Body of pancreas (tissue), 4 donors: ENCODE results near the gene ZNF768. TPM values are rescaled to one million over a fixed set of nuclear protein-coding genes. Genes with fewer than 3 reads are reported as not detected.

ENCODE experiments used
- ATAC-seq: fragments of 150-250 bp; one replicate; pipeline ENCODE4 v1.9.1; 2016
- DNase-seq, 4 donors: peaks; one replicate each; pipeline ENCODE4 v3.0.0-alpha.2; 2019
- H3K27ac ChIP-seq, 4 donors: fragments of 200-600 bp; sonication (generic); 1 replicate in 3 of 4; 2 replicates in 1 of 4; pipeline versions ENCODE4 v1.5.1 to v1.6.1; 2016 to 2019; ENCODE audit warnings: mild to moderate bottlenecking in 1 of 4, mixed read lengths in 1 of 4, moderate library complexity in 1 of 4
- H3K27me3 ChIP-seq, 2 donors: fragments of 200-600 bp; sonication (generic); one replicate each; pipeline ENCODE4 v1.6.0; 2016; ENCODE audit warnings: mild to moderate bottlenecking in 1 of 2
- H3K36me3 ChIP-seq, 2 donors: fragments of 200-600 bp; sonication (generic); replicated peaks in 1 of 2; 2 replicates each; pipeline ENCODE4 v1.5.1; 2016; ENCODE audit warnings: low read depth in 2 of 2; ENCODE audit not compliant: insufficient read depth in 1 of 2
- H3K4me1 ChIP-seq: fragments of 200-600 bp; sonication (generic); one replicate; pipeline ENCODE4 v1.6.0; 2016
- H3K4me3 ChIP-seq, 2 donors: fragments of 200-600 bp; sonication (generic); 1 replicate in 1 of 2; 2 replicates in 1 of 2; pipeline ENCODE4 v1.5.1; 2016 to 2019
- H3K9me3 ChIP-seq, 3 donors: fragments of 200-600 bp; sonication (generic); 1 replicate in 2 of 3; 2 replicates in 1 of 3; pipeline ENCODE4 v1.5.1; 2016
- POLR2A ChIP-seq, 3 donors: fragments of 450-650 bp; IDR thresholded peaks; one replicate each; pipeline ENCODE4 v1.6.1; 2016; ENCODE audit warnings: antibody characterized with exemption in 3 of 3, mild to moderate bottlenecking in 2 of 3
- WGBS, 2 donors: methylation state at CpG; one replicate each; pipeline ENCODE4 v1.1.5; 2017; 5-methylcytosine and 5-hydroxymethylcytosine counted together
- intact Hi-C: fragments of 100-400 bp; cut with DNase I; formaldehyde crosslinking; loops from one replicate; pipeline ENCODE4 v1.15.1; 2023
- total RNA-seq, 2 donors: library from RNA; depleted of rRNA; stranded (reverse); fragments of >200 nt; gene quantifications; one replicate each; pipeline ENCODE4 v1.1.0, GENCODE V29; 2016
- TF ChIP-seq, protein P1 (sequence below), 7 experiments: fragments of 450-650 bp in 4 of 7; fragments of 200-600 bp in 3 of 7; sonication (generic) in 3 of 7; IDR thresholded peaks; one replicate each; pipeline ENCODE4 v1.5.1; 2016 to 2019; ENCODE audit warnings: antibody characterized with exemption in 7 of 7

The ZNF768 gene
- 10 to 100 TPM; 17.8 to 24.1 TPM for total RNA-seq

DNA sequence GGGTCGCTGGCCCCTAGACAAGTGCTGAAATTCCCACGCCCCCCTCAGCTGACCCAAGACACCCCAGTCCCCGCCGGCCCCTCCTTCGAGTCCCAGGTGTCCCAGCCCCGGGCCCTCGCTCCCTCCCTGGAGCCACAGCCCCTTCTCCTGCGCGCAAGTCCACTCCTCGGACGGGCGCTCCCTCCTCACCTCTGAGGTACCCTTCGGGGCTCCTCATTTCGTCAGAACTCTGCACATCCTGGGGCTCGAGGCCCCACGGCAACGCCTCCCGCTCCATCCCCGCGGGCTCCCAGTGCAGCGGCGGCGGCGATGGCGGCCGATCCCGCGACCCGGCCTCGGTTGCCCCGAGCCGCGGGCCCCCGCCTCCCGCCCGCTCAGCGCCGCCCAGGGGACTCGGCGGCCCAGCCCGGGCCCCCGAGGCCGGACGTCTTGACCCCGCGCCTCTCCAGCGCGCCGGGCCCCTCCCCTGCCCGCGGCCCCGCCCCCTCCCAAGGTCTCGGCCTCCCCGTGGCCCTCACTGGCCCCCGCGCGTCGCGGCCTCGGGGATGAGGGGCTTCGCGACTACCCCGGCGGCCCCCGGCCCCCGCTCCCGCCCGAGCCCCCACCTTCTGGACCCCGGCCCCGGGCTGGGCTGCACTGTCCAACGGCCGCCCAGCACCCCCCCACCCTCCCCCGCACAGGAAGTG lies at the start of gene ZNF768:
Gene ZNF768, minus strand, starts transcription at position 430 of the 686 bp plus-strand sequence. Its CDS starts 153 bp downstream, at position 277.
- TF ChIP-seq POLR2A (IDR thresholded peaks at IDR 0.05) = no peak
- TF ChIP-seq, protein P1, sequence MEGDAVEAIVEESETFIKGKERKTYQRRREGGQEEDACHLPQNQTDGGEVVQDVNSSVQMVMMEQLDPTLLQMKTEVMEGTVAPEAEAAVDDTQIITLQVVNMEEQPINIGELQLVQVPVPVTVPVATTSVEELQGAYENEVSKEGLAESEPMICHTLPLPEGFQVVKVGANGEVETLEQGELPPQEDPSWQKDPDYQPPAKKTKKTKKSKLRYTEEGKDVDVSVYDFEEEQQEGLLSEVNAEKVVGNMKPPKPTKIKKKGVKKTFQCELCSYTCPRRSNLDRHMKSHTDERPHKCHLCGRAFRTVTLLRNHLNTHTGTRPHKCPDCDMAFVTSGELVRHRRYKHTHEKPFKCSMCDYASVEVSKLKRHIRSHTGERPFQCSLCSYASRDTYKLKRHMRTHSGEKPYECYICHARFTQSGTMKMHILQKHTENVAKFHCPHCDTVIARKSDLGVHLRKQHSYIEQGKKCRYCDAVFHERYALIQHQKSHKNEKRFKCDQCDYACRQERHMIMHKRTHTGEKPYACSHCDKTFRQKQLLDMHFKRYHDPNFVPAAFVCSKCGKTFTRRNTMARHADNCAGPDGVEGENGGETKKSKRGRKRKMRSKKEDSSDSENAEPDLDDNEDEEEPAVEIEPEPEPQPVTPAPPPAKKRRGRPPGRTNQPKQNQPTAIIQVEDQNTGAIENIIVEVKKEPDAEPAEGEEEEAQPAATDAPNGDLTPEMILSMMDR (IDR thresholded peaks at IDR 0.05) = no peak
- ATAC-seq (peak; percentile 22), DNase-seq (peak; percentile 28 to 46 (median 35))
- no peaks in the 10 kb centered on the region for H3K27me3 ChIP-seq
- peak within 1 kb of the TSS; percentile 46 to 80 for H3K4me3 ChIP-seq
- H3K27ac ChIP-seq = peak within 1 kb of the TSS; percentile 99 to 100 (median 100)
- 0% methylated on average over 2 to 57 of the region's 73 CpGs for WGBS, 2 donors
- peaks cover 32% of the 10 kb centered on the region for H3K4me1 ChIP-seq
- intact Hi-C loops = no loop called here
- H3K36me3 ChIP-seq = no peaks in the 10 kb centered on the region
- H3K9me3 ChIP-seq = no peaks in the 10 kb centered on the region

DNA sequence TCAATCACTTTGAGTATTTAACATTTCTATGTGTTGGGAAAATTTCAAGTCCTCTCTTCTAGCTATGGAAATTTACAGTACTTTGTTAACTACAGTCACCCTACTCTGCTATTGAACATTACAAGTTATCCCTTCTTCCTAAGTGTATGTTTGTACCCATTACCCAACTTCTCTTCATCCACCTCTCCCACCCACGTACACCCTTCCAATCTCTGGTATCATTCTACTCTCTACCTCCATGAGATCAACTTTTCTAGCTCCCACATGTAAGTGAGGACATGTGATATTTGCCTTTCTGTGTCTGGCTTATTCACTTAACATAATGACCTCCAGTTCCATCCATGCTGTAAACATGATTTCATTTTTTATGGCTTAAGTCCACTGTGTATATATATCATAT lies 48.3 kb upstream of the ZNF768 start:
- DNase-seq (no peak), ATAC-seq (no peak)
- no peaks in the 10 kb centered on the region for H3K27me3 ChIP-seq
- H3K36me3 ChIP-seq = no peaks in the 10 kb centered on the region
- no peak overlapping the region for H3K27ac ChIP-seq
- TF ChIP-seq, protein P1 (IDR thresholded peaks at IDR 0.05) = no peak
- no peak for TF ChIP-seq POLR2A (IDR thresholded peaks at IDR 0.05)
- intact Hi-C loops = no loop called here
- H3K4me1 ChIP-seq = peaks cover 19% of the 10 kb centered on the region
- H3K4me3 ChIP-seq = no peak overlapping the region
- WGBS, 2 donors = 36 to 43% methylated on average over 1 of the region's 1 CpG
- no peaks in the 10 kb centered on the region for H3K9me3 ChIP-seq

DNA sequence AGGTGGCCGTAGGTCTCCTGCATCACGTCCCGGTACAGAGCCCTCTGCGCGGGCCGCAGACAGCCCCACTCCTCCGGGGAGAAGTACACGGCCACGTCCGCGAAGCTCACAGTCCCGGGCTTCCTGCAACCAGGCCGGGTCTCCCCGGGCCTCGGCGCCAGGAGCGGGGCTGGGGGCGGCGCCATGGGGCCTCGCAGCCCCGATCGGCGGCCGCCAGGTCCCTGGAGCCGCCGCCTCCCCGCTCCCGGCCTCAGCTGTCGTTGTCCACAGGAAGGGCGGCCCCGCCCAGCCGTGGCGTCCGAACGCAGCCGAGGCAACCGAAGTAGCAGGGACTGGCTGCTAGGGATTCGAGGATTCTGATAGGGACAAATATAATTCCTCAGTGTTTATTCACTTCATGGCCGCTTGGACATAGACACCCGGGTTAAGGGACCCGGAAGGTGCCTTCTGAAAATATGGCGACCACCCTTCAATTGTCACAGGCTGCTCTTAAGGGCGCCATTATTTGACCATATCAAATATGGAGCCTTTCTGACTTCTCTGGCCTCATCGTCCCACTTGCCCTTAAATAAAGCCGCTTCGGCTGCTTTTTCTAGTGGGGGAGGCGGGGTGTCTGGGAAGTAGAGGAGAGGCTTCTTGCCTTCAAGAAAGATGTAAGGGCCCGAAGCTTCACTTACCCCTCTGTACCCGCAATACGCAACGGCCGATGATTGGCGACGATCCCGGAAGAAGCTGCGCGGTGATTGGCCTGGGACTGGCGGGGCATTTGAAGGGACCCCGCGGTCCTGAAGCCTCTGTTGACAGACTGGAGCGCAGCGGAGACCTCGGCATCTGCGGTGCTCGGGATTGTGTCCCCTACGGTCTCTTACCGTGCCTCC lies 45.3 kb upstream of the ZNF768 start, which contains the start of gene ZNF688:
Gene ZNF688, minus strand, starts transcription at position 270 of the 878 bp plus-strand sequence. Its CDS starts 85 bp downstream, at position 185.
- Histone ChIP-seq H3K9me3 (no peaks in the 10 kb centered on the region), H3K27me3 (no peaks in the 10 kb centered on the region), H3K4me3 (peak within 1 kb of the TSS; percentile 35 to 77), H3K36me3 (no peaks in the 10 kb centered on the region), H3K4me1 (peaks cover 19% of the 10 kb centered on the region), H3K27ac (peak within 1 kb of the TSS; percentile 63 to 96 (median 93))
- 0% methylated on average over 7 to 65 of the region's 67 CpGs for WGBS, 2 donors
- intact Hi-C loops = no loop called here
- ATAC-seq = peak; percentile 84
- TF ChIP-seq, protein P1 (IDR thresholded peaks at IDR 0.05) = peak in 1 of 7 experiments; percentile 14
- TF ChIP-seq POLR2A (IDR thresholded peaks at IDR 0.05) = peak; percentile 44 to 75 (median 73)
- peak; percentile 92 to 97 (median 92) for DNase-seq

DNA sequence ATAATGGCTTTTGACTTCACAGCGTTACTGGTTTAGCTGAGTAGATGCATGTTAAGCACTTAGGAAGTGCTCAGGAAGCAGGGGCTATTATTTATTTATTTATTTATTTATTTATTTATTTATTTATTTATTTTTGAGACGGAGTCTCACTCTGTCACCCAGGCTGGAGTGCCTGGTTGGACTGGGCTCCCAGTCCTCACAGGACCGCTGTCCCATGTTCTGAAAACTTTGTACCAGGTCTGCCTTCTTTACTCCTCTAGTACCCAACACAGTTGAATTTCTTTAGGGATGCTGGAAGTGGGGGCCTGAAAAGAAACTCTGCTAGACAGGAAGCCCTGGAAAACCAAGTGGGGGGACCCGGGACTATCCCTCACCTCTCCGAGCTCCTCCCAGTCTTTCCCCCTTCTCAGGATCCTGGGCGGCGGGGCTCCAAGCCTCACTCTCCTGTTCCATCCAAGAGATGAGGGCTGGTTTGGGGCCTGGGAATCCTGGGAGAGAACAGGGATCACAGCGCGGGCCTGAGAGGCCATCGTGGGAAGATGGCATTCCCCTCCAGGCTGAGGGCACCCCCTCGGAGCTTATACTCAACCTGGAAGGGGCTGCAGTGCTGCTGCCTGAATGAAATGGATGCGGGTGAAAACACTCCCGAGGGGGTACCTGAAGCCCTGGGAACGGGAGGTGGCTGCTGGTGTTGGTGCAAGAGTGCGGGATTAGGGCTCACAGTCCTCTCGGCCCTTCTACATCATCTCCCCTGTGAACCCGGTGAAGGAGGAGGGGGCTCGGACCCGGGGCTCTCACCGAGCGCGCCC lies 44.5 kb upstream of the ZNF768 start:
- Histone ChIP-seq H3K4me1 (peaks cover 19% of the 10 kb centered on the region), H3K27ac (peak overlapping the region; percentile 63 to 96 (median 93)), H3K4me3 (peak overlapping the region; percentile 35 to 77), H3K36me3 (no peaks in the 10 kb centered on the region), H3K9me3 (no peaks in the 10 kb centered on the region), H3K27me3 (no peaks in the 10 kb centered on the region)
- ATAC-seq (peak; percentile 4), DNase-seq (peak in 2 of 4 donors; percentile 28 to 35)
- TF ChIP-seq POLR2A (IDR thresholded peaks at IDR 0.05) = no peak
- TF ChIP-seq, protein P1 (IDR thresholded peaks at IDR 0.05) = no peak
- WGBS, 2 donors = 11 to 15% methylated on average over 16 to 22 of the region's 22 CpGs
- intact Hi-C loops = no loop called here
